Femur (tissue), 1 donor: ENCODE results near the gene MTOR.
"Not testable (repeated sequence)": the region's sequence is repeated elsewhere in the genome, so short reads cannot be mapped to it uniquely, and the experiment has no call there.

Experiments
- DNase-seq: peaks from one replicate; pipeline ENCODE4 v3.0.0-alpha.2; 2017

MTOR gene

DNA sequence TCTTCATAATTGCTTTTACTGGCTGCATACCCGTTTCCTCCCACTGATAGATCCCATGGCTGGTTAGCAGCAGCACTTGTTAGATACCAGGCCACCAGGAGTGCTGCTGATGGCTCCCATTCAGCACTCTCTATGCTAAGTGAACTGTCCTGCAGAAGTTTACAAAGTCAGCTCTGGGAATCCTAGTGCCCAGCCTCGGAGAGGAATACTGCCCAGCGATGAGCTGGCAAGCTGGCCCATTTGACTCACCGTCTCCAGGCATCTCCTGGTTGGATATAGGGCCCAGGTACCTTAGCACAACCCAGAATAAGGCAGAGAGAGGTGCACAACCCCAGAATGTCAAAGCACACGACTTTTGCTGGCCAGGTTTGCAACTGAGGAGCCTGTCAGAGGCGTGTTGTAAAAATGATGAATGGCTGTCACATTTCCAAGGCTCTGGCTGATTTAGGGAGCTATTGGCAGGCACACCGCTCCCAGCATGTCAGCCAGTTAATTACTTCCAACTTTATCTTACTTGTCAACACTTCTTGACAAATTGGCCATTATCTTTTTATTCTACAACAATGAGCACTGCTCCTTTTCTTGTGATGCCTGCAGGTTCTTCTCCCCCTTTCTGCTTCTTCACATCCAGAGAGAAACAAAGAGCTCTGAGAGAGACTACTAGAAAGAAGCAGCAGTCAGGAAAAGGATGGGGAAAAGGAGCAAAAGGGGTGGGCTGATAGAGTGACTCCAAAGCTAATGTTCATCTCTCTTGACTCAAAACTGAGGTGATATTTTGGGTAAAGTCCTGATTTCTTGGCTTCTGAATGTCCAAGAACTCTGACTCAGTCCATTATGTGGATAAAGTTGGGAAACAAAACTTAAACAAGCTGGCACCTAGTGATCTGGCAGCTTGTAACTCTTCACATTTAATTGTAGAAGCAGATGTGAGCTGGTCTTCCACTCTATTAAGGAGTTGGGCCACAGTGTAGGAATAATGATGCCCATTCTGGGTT lies 84.0 kb downstream of the MTOR start:
- no peak for DNase-seq

- DNase-seq = peak; percentile 61
These were observed 86.2 kb downstream of the MTOR start for GRCh38 chr1:11176081-11176706.

GRCh38 chr1:11175461-11175860 lies 86.9 kb downstream of the MTOR start:
- DNase-seq = no peak

DNA sequence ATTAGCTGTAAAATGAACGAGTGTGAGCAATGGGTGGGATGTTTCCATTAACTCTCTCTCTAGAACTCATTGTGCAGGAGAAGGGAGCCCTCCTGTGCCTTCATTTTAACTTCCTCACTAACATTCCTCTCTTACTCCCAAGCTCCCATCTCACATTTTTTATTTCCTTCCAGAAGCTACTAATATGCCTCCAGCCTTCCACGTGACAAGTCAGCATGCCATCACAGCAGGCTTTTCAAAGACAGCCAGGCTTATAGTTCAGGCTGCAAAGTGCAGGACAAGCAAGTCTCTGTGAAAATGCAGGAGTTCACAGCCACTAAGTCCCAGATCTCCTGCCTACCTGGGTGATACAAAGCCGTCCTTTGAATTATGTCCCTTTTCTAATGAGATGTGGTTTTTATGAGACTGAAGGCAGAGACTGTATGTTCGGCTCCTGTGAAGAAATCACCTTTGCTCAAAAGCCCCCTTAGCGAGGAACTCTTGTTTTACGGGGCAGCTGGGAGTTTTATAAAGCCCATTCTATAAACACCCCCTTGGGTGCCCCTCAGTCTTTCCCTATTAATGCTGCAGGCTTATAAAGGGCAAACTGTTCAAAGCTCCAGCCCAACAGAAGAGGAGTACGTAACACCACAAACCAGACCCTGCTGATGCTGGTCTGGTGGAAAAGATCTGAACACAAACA lies 87.9 kb downstream of the MTOR start:
- DNase-seq = no peak

GRCh38 chr1:11170102-11170501 lies 92.2 kb downstream of the MTOR start:
- DNase-seq = no peak

DNA sequence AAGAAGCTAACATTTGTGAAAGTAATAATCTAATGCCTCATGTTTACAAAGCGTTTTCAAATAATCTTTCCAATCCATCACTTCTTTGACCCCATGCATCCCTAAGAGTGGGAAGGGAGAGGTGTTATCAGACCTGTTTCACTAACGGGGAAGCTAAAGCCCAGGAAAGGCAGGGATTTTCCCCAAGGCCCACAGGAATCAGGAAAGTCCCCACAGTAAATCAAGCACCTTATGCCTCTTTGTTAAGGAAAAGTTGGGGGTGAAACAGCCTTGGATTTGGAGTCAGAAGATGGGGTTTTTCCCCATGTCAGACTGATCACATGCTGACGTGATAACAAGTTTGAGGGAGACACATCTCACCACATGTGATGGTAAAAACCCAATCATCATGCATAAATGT lies 93.1 kb downstream of the MTOR start:
- DNase-seq = no peak

DNA sequence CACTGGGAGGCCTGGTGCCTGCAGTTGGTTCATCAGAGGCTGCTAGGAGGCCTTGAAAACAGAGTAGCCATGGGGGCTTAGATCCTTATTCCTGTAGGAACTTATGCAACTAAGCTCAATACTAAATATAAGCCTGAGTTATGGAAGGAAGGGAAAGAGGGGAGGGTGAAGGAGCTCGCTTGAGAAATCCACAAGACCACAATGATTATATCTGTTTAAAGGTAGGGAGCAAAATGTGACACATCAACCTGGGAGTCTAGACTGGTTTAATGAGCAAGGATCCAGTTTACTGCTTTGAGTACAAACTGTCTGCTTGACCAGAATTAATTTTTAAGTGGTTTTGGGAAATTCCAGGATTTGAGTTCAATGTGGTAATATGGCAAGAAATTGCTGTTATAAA lies 93.6 kb downstream of the MTOR start:
- DNase-seq = no peak

GRCh38 chr1:11166744-11167143 lies 95.6 kb downstream of the MTOR start:
- DNase-seq = not testable (repeated sequence)

GRCh38 chr1:11162752-11163151 lies 99.6 kb downstream of the MTOR start:
- not testable (repeated sequence) for DNase-seq

- DNase-seq = no peak
These were observed 103.5 kb downstream of the MTOR start for GRCh38 chr1:11158720-11159321.

GRCh38 chr1:11158291-11158690 lies 104.1 kb downstream of the MTOR start:
- no peak for DNase-seq

GRCh38 chr1:11157867-11158266 lies 104.5 kb downstream of the MTOR start:
- DNase-seq = peak; percentile 70

GRCh38 chr1:11157394-11157793 lies 105.0 kb downstream of the MTOR start:
- DNase-seq = no peak

DNA sequence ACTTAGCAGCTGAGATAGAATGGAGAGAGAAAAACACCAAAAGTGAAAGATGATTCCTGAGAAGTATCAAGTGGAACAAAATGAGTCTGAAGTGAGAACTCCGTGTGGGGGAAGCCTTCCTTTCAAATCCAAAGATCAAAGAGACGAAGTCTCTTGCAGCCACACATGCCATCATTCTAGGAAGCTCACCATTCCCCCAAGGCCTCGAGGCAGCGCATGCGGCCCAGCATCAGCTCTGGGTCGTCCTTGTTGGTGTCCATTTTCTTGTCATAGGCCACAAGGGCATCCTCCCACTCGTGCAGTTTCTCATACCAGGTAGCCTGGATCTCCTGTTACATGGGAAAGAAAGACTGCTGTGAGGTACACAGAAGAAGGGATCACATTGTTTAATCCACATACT lies 105.4 kb downstream of the MTOR start:
- no peak for DNase-seq

GRCh38 chr1:11156441-11156840 lies 105.9 kb downstream of the MTOR start:
- DNase-seq = no peak

- no peak for DNase-seq
These were observed 109.2 kb downstream of the MTOR start for GRCh38 chr1:11153184-11153583.

DNA sequence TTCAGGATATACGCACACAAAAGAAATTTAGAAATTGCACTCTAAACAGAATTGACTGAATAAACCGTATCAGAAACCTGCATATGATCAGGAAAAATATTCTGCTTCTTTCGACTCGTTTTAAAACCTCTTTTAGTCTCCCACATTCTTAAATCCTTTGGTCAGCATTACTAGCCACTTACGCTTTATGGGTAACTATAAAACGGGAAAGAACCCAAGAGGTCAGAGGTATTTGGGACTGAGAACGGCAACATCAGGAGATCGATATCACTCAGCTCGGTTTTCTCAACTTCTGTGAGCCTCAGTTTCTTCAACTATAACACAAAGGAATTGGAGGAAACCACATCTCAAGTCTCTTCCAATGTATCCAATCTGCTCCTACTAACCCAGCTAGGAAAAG lies 109.6 kb downstream of the MTOR start:
- no peak for DNase-seq

GRCh38 chr1:11151826-11152612 lies 110.3 kb downstream of the MTOR start:
- DNase-seq = peak; percentile 46

DNA sequence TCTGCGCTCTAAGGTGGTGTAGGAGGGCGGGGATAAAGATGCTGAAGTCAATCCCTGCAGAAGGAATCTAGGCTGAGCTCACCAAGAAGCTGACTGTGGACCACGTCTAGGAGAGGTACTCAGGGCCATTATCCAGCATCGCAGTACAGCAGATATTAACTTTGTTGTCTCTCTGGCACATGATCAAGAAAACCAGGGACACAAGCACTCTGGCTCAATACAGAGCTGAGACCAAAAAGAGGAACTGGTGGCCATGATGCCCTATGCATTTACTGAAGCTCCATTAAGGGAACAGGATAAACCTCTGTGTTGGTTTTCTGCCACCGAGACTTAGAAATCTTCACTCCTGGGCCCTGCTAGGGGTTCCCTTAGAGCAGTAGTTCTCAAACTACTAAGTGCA lies 111.2 kb downstream of the MTOR start:
- no peak for DNase-seq

GRCh38 chr1:11150326-11150725 lies 112.0 kb downstream of the MTOR start:
- DNase-seq = peak; percentile 52

- no peak for DNase-seq
These were observed 115.1 kb downstream of the MTOR start for GRCh38 chr1:11147197-11147770.

GRCh38 chr1:11145741-11146140 lies 116.6 kb downstream of the MTOR start:
- DNase-seq = no peak
